Transverse colon (tissue), 4 donors: Measurements from ENCODE around the gene TAPT1.

Source experiments
- CTCF ChIP-seq, 5 experiments: fragments of 200-600 bp in 3 of 5; fragments of 450-650 bp in 2 of 5; sonication (generic) in 3 of 5; IDR thresholded peaks; 1 replicate in 2 of 5; 2 replicates in 3 of 5; pipeline ENCODE4 v1.5.1; 2016 to 2017; ENCODE audit warnings: antibody characterized with exemption in 5 of 5, inconsistent platforms in 3 of 5, mild to moderate bottlenecking in 2 of 5, moderate library complexity in 1 of 5
- POLR2A ChIP-seq: fragments of 450-650 bp; IDR thresholded peaks from one replicate; pipeline ENCODE4 v1.6.1; 2016; ENCODE audit warnings: antibody characterized with exemption, mild to moderate bottlenecking, moderate library complexity
- POLR2AphosphoS5 ChIP-seq, 3 donors: sonication (generic); formaldehyde crosslinking; IDR thresholded peaks; one replicate each; pipeline ENCODE4 v1.6.1; 2016; ENCODE audit warnings: antibody characterized with exemption in 3 of 3

- TF ChIP-seq POLR2A, result no peak
- TF ChIP-seq CTCF (IDR thresholded peaks at IDR 0.05), result no peak
- no peak for TF ChIP-seq POLR2AphosphoS5 (IDR thresholded peaks at IDR 0.05)
Measured at GRCh38 chr4:16267639-16268038, 41.4 kb upstream of the TAPT1 start.
